Neuronal stem cell (in vitro differentiated cells): ENCODE data around the gene YWHAG.

ENCODE experiments used
- DNase-seq: peaks from one replicate; pipeline ENCODE4 v3.0.0-alpha.2; 2013; ENCODE audit warnings: low spot score
- H2AFZ ChIP-seq: one replicate; pipeline ENCODE4 v1.6.1; 2013; ENCODE audit warnings: mild to moderate bottlenecking, low read length, inconsistent platforms
- H2AK5ac ChIP-seq: 2 replicates; pipeline ENCODE4 v1.6.1; 2013; ENCODE audit warnings: low read depth, mild to moderate bottlenecking, inconsistent platforms, low read length, moderate library complexity, mixed read lengths
- H2BK120ac ChIP-seq: 2 replicates; pipeline ENCODE4 v1.6.1; 2013; ENCODE audit warnings: low read depth, mild to moderate bottlenecking, inconsistent platforms, low read length, moderate library complexity, mixed read lengths
- H2BK12ac ChIP-seq: one replicate; pipeline ENCODE4 v1.6.1; 2013; ENCODE audit warnings: low read length, inconsistent platforms
- H2BK15ac ChIP-seq: 2 replicates; pipeline ENCODE4 v1.6.1; 2013; ENCODE audit warnings: mild to moderate bottlenecking, low read length, inconsistent platforms, mixed read lengths
- H2BK5ac ChIP-seq: one replicate; pipeline ENCODE4 v1.6.1; 2013; ENCODE audit warnings: inconsistent platforms, mild to moderate bottlenecking, low read length, moderate library complexity
- H3K14ac ChIP-seq: one replicate; pipeline ENCODE4 v1.6.1; 2013; ENCODE audit warnings: low read length, inconsistent platforms
- H3K18ac ChIP-seq: 2 replicates; pipeline ENCODE4 v1.6.1; 2013; ENCODE audit warnings: low read length, inconsistent platforms
- H3K23ac ChIP-seq: 2 replicates; pipeline ENCODE4 v1.6.1; 2013; ENCODE audit warnings: low read depth, mild to moderate bottlenecking, mixed read lengths, low read length, inconsistent platforms; ENCODE audit not compliant: poor library complexity
- H3K27ac ChIP-seq: replicated peaks from 3 replicates; pipeline ENCODE4 v1.5.1; 2013; ENCODE audit warnings: low read length, inconsistent platforms
- H3K27me3 ChIP-seq, 3 experiments: 2 replicates each; pipeline ENCODE4 v1.6.1; 2013; ENCODE audit warnings: low read length in 3 of 3, mild to moderate bottlenecking in 2 of 3, inconsistent platforms in 1 of 3, low read depth in 1 of 3, mixed read lengths in 1 of 3, moderate library complexity in 1 of 3; ENCODE audit not compliant: control insufficient read depth in 3 of 3, insufficient read depth in 3 of 3
- H3K36me3 ChIP-seq, 2 donors: replicated peaks in 1 of 2; 2 replicates each; pipeline ENCODE4 v1.6.1; 2013; ENCODE audit warnings: low read length in 2 of 2; ENCODE audit not compliant: control insufficient read depth in 2 of 2, insufficient read depth in 2 of 2
- H3K4ac ChIP-seq: 2 replicates; pipeline ENCODE4 v1.6.1; 2013; ENCODE audit warnings: inconsistent platforms, mild to moderate bottlenecking, low read length, moderate library complexity
- H3K4me1 ChIP-seq, 2 donors: 1 replicate in 1 of 2; 2 replicates in 1 of 2; pipeline ENCODE4 v1.6.1; 2013; ENCODE audit warnings: low read length in 2 of 2, low read depth in 1 of 2; ENCODE audit not compliant: control insufficient read depth in 2 of 2, insufficient read depth in 1 of 2
- H3K4me2 ChIP-seq: one replicate; pipeline ENCODE4 v1.6.1; 2013; ENCODE audit warnings: mild to moderate bottlenecking, low read length, inconsistent platforms; ENCODE audit not compliant: insufficient read depth, poor library complexity, severe bottlenecking
- H3K4me3 ChIP-seq, 2 donors: 2 replicates each; pipeline ENCODE4 v1.5.1; 2013; ENCODE audit warnings: low read length in 2 of 2, mild to moderate bottlenecking in 2 of 2, inconsistent platforms in 1 of 2, moderate library complexity in 1 of 2
- H3K79me1 ChIP-seq: one replicate; pipeline ENCODE4 v1.6.1; 2013; ENCODE audit warnings: low read depth, mild to moderate bottlenecking, inconsistent platforms, low read length, moderate library complexity
- H3K9ac ChIP-seq: one replicate; pipeline ENCODE4 v1.6.1; 2013; ENCODE audit warnings: mild to moderate bottlenecking, low read depth, low read length, inconsistent platforms; ENCODE audit not compliant: poor library complexity
- H3K9me3 ChIP-seq, 2 donors: replicated peaks in 1 of 2; 2 replicates each; pipeline versions ENCODE3 to v1.6.1; 2013; ENCODE audit warnings: low read length in 2 of 2, mild to moderate bottlenecking in 2 of 2, inconsistent platforms in 1 of 2, low read depth in 1 of 2, mixed read lengths in 1 of 2, moderate library complexity in 1 of 2; ENCODE audit not compliant: control insufficient read depth in 2 of 2, insufficient read depth in 1 of 2
- H4K8ac ChIP-seq: one replicate; pipeline ENCODE4 v1.6.1; 2013; ENCODE audit warnings: low read depth, mild to moderate bottlenecking, inconsistent platforms, low read length, moderate library complexity
- H4K91ac ChIP-seq: one replicate; pipeline ENCODE4 v1.6.1; 2013; ENCODE audit warnings: low read length, low read depth, mild to moderate bottlenecking, inconsistent platforms; ENCODE audit not compliant: poor library complexity
- WGBS, 2 donors: extraction: QIAGEN DNeasy Blood & Tissue Kit; methylation state at CpG; one replicate each; pipeline ENCODE4 v1.1.7; 2013; ENCODE audit warnings: missing lambda C conversion rate in 2 of 2, mixed read lengths in 1 of 2; ENCODE audit not compliant: insufficient read length in 2 of 2, insufficient replicate concordance in 1 of 2; ENCODE audit errors: extremely low coverage in 2 of 2; 5-methylcytosine and 5-hydroxymethylcytosine counted together

YWHAG gene

DNA sequence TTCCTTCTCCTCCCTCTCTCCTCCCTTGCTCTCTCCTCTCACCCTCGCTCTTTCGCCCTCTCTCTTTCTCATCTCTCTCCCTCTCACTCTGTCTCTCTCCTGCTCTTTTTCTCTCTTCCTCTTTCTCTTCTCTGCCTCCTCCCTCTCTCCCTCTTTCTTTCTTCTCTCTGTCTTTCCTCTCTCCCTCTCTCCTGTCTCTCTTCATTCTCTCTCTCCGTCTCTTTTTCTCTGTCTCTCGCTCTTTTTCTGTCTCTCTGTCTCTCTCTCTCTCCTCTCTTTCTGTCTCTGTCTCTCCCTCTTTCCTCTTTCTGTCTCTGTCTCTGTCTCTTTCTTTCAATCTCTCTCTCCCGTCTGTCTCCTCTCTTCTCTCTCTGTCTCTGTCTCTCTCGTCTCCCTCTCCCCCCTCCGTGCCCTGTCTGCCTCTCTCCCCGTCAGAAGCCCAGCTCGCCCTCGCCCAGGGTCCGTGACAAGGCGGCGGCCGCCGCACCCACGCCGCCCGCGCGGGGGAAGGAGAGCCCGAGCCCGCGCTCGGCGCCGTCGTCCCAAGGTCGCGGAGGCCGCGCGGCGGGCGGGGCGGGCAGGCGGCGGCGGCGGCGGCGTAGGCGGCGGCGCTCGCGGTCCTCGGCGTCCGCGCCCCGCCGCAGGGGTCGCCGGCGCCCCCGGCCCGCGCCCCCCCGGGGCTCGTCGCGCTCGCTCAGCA, 77.6 kb downstream of the YWHAG start:
- H2BK15ac ChIP-seq, result no peak overlapping the region
- no peak overlapping the region for H3K4ac ChIP-seq
- H3K4me3 ChIP-seq, result peak overlapping the region; percentile 17 to 64
- H3K36me3 ChIP-seq, result no peaks in the 10 kb centered on the region
- H2AK5ac ChIP-seq, result no peak overlapping the region
- WGBS, 2 donors, result no CpG with 5 or more reads among the region's 63 CpGs
- peak overlapping the region; percentile 62 for H3K4me2 ChIP-seq
- no peak overlapping the region for H4K8ac ChIP-seq
- H3K23ac ChIP-seq, result peak overlapping the region; percentile 89
- no peak overlapping the region for H3K14ac ChIP-seq
- H3K9ac ChIP-seq, result peak overlapping the region; percentile 81
- no peak overlapping the region for H2BK12ac ChIP-seq
- peaks cover 0 to 3% of the 10 kb centered on the region in 2 donors for H3K4me1 ChIP-seq
- no peak overlapping the region for H2BK5ac ChIP-seq
- no peak overlapping the region for H3K18ac ChIP-seq
- H3K27ac ChIP-seq, result no peak overlapping the region
- H2AFZ ChIP-seq, result peak overlapping the region; percentile 82
- no peaks in the 10 kb centered on the region for H3K9me3 ChIP-seq
- H3K27me3 ChIP-seq, result peaks cover 10 to 77% (median 49%) of the 10 kb centered on the region in 3 experiments
- no peaks in the 10 kb centered on the region for H3K79me1 ChIP-seq
- no peak overlapping the region for H4K91ac ChIP-seq
- no peak overlapping the region for H2BK120ac ChIP-seq
- no peak for DNase-seq

DNA sequence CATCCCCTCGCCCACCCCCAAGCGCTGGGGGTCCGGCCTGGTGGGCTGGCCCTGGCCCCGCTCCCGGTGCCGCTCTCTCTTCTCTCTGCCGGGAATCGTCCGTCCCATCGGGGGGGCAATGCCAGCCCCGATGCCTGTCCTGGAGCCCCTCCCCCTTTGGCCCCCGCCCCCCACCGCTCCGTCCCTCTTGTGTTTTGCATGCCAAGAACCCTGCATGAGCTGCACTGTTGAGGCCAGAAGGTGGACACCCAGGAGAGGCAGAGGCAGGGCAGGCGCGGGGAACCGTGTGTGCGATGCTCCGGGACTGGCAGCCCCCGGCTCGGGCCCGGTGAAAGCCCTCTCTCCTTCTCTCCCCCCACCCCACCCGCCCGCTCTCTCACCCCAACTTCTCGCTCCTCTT, 78.4 kb downstream of the YWHAG start:
- Histone ChIP-seq H3K9me3 (no peaks in the 10 kb centered on the region), H3K4ac (no peak overlapping the region), H3K14ac (no peak overlapping the region), H3K4me1 (peaks cover 0 to 3% of the 10 kb centered on the region in 2 donors), H4K8ac (no peak overlapping the region), H3K23ac (no peak overlapping the region), H4K91ac (no peak overlapping the region), H2BK120ac (no peak overlapping the region), H3K27ac (no peak overlapping the region), H3K79me1 (no peaks in the 10 kb centered on the region), H2BK15ac (no peak overlapping the region), H2AK5ac (no peak overlapping the region), H2BK5ac (no peak overlapping the region), H3K4me2 (peak overlapping the region; percentile 18), H3K27me3 (peaks cover 10 to 80% (median 49%) of the 10 kb centered on the region in 3 experiments), H3K18ac (no peak overlapping the region), H2AFZ (no peak overlapping the region), H3K36me3 (no peaks in the 10 kb centered on the region), H3K4me3 (no peak overlapping the region), H3K9ac (no peak overlapping the region), H2BK12ac (no peak overlapping the region)
- WGBS, 2 donors, result no CpG with 5 or more reads among the region's 25 CpGs
- DNase-seq, result no peak

DNA sequence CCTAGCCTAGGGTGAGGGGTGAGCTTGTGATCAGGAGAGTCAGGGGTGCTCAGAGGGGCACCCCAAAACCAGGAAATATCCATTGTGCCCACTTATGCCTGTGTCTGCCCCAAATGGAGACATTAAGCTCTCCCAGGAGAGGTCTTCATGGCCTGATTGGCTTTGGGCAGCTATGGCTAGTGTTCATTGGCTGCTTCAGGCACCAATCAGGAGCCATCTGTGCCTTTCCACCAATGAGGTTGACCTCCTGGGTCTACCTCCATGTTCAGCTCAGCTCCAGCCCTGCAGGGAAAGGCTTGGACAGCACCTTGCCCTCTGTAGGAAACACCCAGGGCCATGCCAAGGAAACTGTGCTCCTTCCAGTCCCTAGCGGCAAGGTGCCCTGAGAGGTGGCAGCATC, 80.3 kb downstream of the YWHAG start:
- no peak overlapping the region for H2AFZ ChIP-seq
- no peaks in the 10 kb centered on the region for H3K9me3 ChIP-seq
- no peak overlapping the region for H3K18ac ChIP-seq
- peaks cover under 1 to 3% of the 10 kb centered on the region in 2 donors for H3K4me1 ChIP-seq
- H3K79me1 ChIP-seq, result no peaks in the 10 kb centered on the region
- H3K14ac ChIP-seq, result no peak overlapping the region
- H2BK12ac ChIP-seq, result no peak overlapping the region
- H3K36me3 ChIP-seq, result no peaks in the 10 kb centered on the region
- no peak overlapping the region for H4K8ac ChIP-seq
- H3K4me2 ChIP-seq, result no peak overlapping the region
- no peak overlapping the region for H3K4me3 ChIP-seq
- no peak overlapping the region for H2BK120ac ChIP-seq
- WGBS, 2 donors, result no CpG with 5 or more reads among the region's 1 CpG
- H3K4ac ChIP-seq, result no peak overlapping the region
- no peak overlapping the region for H3K9ac ChIP-seq
- DNase-seq, result no peak
- H2BK15ac ChIP-seq, result no peak overlapping the region
- H4K91ac ChIP-seq, result no peak overlapping the region
- no peak overlapping the region for H2BK5ac ChIP-seq
- no peak overlapping the region for H2AK5ac ChIP-seq
- H3K23ac ChIP-seq, result no peak overlapping the region
- peaks cover 10 to 74% (median 47%) of the 10 kb centered on the region in 3 experiments for H3K27me3 ChIP-seq
- no peak overlapping the region for H3K27ac ChIP-seq
